OCI-LY7 (cell line): ENCODE data around the gene HDGFL3. TPM values are rescaled to one million over a fixed set of nuclear protein-coding genes. Genes with fewer than 3 reads are reported as not detected.

Experiments
- BruUV-seq: library from RNA; stranded (reverse); fragments of 400-500 nt; replicated peaks from 2 replicates; lab custom pipeline; 2021; lab: Mats Ljungman, UMichigan
- CTCF ChIA-PET: fragments of 300-600 bp; sonication (Branson Sonifier 250); formaldehyde crosslinking; loops from one replicate; lab custom pipeline; 2022; ENCODE audit warnings: antibody characterized with exemption; ENCODE audit not compliant: unreplicated experiment; lab: Charles Lee
- POLR2A ChIA-PET: fragments of 300-600 bp; sonication (Branson Sonifier 250); formaldehyde crosslinking; loops from one replicate; lab custom pipeline; 2022; ENCODE audit warnings: antibody characterized with exemption; lab: Charles Lee
- DNase-seq: peaks from one replicate; pipeline ENCODE4 v3.0.0-alpha.2; 2015; ENCODE audit warnings: low spot score
- H2AFZ ChIP-seq: fragments of 200-600 bp; sonication (generic), shearing (Covaris generic); 2 replicates; pipeline ENCODE4 v1.6.1; 2014; ENCODE audit warnings: mild to moderate bottlenecking, antibody characterized with exemption, low read length, moderate library complexity
- H3K27ac ChIP-seq: fragments of 200-600 bp; sonication (generic); 2 replicates; pipeline ENCODE4 v1.5.1; 2014; ENCODE audit warnings: mixed run types, low read depth, mild to moderate bottlenecking, moderate library complexity, low read length, inconsistent platforms; ENCODE audit not compliant: poor library complexity, severe bottlenecking
- H3K36me3 ChIP-seq: fragments of 200-600 bp; sonication (generic); 2 replicates; pipeline ENCODE4 v1.6.1; 2014; ENCODE audit warnings: mild to moderate bottlenecking, antibody characterized with exemption, low read length, moderate library complexity, mixed read lengths; ENCODE audit not compliant: insufficient read depth
- H3K4me1 ChIP-seq: fragments of 200-600 bp; sonication (generic); 2 replicates; pipeline ENCODE4 v1.5.1; 2014; ENCODE audit warnings: mild to moderate bottlenecking, low read length; ENCODE audit not compliant: insufficient read depth, poor library complexity, severe bottlenecking
- H3K4me2 ChIP-seq: fragments of 200-600 bp; sonication (generic); 2 replicates; pipeline ENCODE4 v1.6.1; 2014; ENCODE audit warnings: mild to moderate bottlenecking, low read length
- H3K4me3 ChIP-seq: fragments of 200-600 bp; sonication (generic); 2 replicates; pipeline ENCODE4 v1.5.1; 2014; ENCODE audit warnings: mild to moderate bottlenecking, low read depth, low read length; ENCODE audit not compliant: poor library complexity, severe bottlenecking
- H3K79me2 ChIP-seq: fragments of 200-600 bp; sonication (generic); 2 replicates; pipeline ENCODE4 v1.6.1; 2016; ENCODE audit warnings: low read depth, mild to moderate bottlenecking, low read length, moderate library complexity, mixed read lengths; ENCODE audit not compliant: insufficient read depth
- H3K9me2 ChIP-seq: fragments of 200-600 bp; sonication (generic); 2 replicates; pipeline ENCODE4 v1.6.1; 2016; ENCODE audit warnings: mild to moderate bottlenecking, low read length, mixed read lengths; ENCODE audit not compliant: insufficient read depth
- H3K9me3 ChIP-seq: fragments of 200-600 bp; sonication (generic); 2 replicates; pipeline ENCODE4 v1.6.1; 2014; ENCODE audit warnings: mild to moderate bottlenecking, mixed run types, low read length, mixed read lengths
- H4K20me1 ChIP-seq: fragments of 200-600 bp; sonication (generic); 2 replicates; pipeline ENCODE4 v1.6.1; 2014; ENCODE audit warnings: mild to moderate bottlenecking, antibody characterized with exemption, low read length, moderate library complexity, mixed read lengths; ENCODE audit not compliant: insufficient read depth
- CTCF ChIP-seq: fragments of 200-600 bp; sonication (generic); conservative IDR thresholded peaks from 2 replicates; pipeline ENCODE4 v1.5.1; 2014; ENCODE audit warnings: mild to moderate bottlenecking, antibody characterized with exemption, low read length, moderate library complexity, mixed read lengths
- EZH2phosphoT487 ChIP-seq: fragments of 200-600 bp; sonication (generic); IDR thresholded peaks from 2 replicates; pipeline ENCODE4 v1.6.1; 2018; ENCODE audit warnings: low read depth, borderline replicate concordance, mild to moderate bottlenecking, mixed run types, antibody characterized with exemption, low read length, moderate library complexity, mixed read lengths
- intact Hi-C: fragments of 100-400 bp; cut with micrococcal nuclease; formaldehyde crosslinking; loops from one replicate; pipeline ENCODE4 v1.10.0; 2022; ENCODE audit not compliant: unreplicated experiment
- total RNA-seq, 2 experiments: library from RNA; depleted of rRNA in 1 of 2; stranded (reverse); fragments of >200 nt in 1 of 2; shearing (Covaris generic) in 1 of 2; gene quantifications; 2 replicates each; pipeline ENCODE4 v1.2.3, GENCODE V29; 2014 to 2022

Gene HDGFL3
- total RNA-seq, 2 experiments from 2014 or later: 29.3 to 74.4 TPM

DNA sequence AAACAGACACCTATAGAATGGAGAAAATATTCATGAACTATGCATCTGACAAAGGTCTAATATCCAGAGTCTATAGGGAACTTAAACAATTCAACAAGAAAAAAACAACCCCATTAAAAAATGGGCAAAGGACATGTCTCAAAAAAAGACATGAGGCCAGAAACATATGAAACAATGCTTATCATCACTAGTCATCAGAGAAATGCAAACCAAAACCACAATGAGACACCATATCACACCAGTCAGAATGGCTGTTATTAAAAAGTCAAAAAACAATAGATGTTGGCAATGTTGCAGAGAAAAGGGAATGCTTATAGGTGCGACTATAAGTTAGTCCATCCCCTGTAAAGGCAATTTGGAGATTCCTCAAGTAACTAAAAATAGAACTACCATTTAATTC lies 11.4 kb upstream of the HDGFL3 start:
- no peak overlapping the region for H2AFZ ChIP-seq
- H4K20me1 ChIP-seq: no peaks in the 10 kb centered on the region
- DNase-seq: no peak
- no peak overlapping the region for H3K4me2 ChIP-seq
- no peaks in the 10 kb centered on the region for H3K9me3 ChIP-seq
- CTCF ChIA-PET: no interaction called here
- H3K36me3 ChIP-seq: no peaks in the 10 kb centered on the region
- no peak overlapping the region for H3K27ac ChIP-seq
- TF ChIP-seq EZH2phosphoT487: no peak
- no peak for TF ChIP-seq CTCF
- no TSS peak for BruUV-seq
- no peaks in the 10 kb centered on the region for H3K79me2 ChIP-seq
- H3K4me3 ChIP-seq: no peak overlapping the region
- POLR2A ChIA-PET: no interaction called here
- H3K4me1 ChIP-seq: no peaks in the 10 kb centered on the region
- no peaks in the 10 kb centered on the region for H3K9me2 ChIP-seq
- intact Hi-C loops: no loop called here

DNA sequence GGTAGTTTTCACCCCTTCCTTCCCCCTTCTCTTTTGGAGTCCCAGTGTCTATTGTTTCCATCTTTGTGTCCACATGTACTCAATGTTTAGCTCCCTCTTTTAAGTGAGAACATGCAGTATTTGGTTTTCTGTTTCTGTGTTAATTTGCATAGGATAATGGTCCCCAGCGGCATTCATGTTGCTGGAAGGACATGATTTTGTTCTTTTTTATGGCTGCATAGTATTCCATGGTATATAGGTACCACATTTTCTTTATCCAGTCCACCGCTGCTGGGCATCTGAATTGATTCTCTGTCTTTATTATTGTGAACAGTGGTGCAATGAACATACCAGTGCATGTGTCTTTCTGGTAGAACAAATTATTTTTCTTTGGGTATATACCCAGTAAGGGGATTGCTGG lies 7.7 kb upstream of the HDGFL3 start:
- POLR2A ChIA-PET: no interaction called here
- Histone ChIP-seq H3K4me3 (no peak overlapping the region), H3K9me2 (no peaks in the 10 kb centered on the region), H2AFZ (no peak overlapping the region), H4K20me1 (no peaks in the 10 kb centered on the region), H3K4me1 (no peaks in the 10 kb centered on the region), H3K9me3 (no peaks in the 10 kb centered on the region), H3K36me3 (no peaks in the 10 kb centered on the region), H3K27ac (no peak overlapping the region), H3K79me2 (no peaks in the 10 kb centered on the region), H3K4me2 (no peak overlapping the region)
- no TSS peak for BruUV-seq
- TF ChIP-seq EZH2phosphoT487 (no peak), CTCF (no peak)
- intact Hi-C loops: no loop called here
- CTCF ChIA-PET: no interaction called here
- no peak for DNase-seq

DNA sequence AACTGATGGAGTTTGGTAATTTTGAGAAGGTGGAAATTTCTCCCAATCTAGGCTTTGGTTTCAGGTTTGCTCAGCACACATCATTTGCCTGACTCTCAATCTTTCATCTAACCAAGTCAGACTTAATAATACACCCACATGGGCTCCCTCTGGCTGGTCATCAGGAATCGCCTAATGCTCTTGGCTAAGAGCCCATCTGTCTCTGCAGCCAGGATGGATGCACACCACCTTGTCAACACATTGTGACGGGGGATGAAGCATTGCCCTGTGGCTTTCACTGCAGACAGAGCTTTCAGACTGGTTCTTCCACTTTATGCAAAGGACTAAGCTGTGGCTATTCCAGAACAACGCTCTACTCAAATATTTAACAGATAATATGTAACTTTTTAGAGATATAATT lies 3.0 kb upstream of the HDGFL3 start:
- Histone ChIP-seq H3K9me3 (no peaks in the 10 kb centered on the region), H3K9me2 (no peaks in the 10 kb centered on the region), H3K27ac (no peak overlapping the region), H3K36me3 (no peaks in the 10 kb centered on the region), H3K4me3 (no peak overlapping the region), H2AFZ (no peak overlapping the region), H3K79me2 (peaks cover 12% of the 10 kb centered on the region), H3K4me1 (peaks cover 14% of the 10 kb centered on the region), H3K4me2 (no peak overlapping the region), H4K20me1 (no peaks in the 10 kb centered on the region)
- ChIA-PET POLR2A (no interaction called here), CTCF (no interaction called here)
- no peak for TF ChIP-seq EZH2phosphoT487
- no peak for TF ChIP-seq CTCF
- no TSS peak for BruUV-seq
- no peak for DNase-seq
- intact Hi-C loops: no loop called here
